ENCODE results near the gene TMEM187.
A peak's percentile ranks its signal among the peaks of the same experiment; 100 is the strongest.
"Not testable (repeated sequence)": the region's sequence is repeated elsewhere in the genome, so short reads cannot be mapped to it uniquely, and the experiment has no call there.

The TMEM187 gene

DNA sequence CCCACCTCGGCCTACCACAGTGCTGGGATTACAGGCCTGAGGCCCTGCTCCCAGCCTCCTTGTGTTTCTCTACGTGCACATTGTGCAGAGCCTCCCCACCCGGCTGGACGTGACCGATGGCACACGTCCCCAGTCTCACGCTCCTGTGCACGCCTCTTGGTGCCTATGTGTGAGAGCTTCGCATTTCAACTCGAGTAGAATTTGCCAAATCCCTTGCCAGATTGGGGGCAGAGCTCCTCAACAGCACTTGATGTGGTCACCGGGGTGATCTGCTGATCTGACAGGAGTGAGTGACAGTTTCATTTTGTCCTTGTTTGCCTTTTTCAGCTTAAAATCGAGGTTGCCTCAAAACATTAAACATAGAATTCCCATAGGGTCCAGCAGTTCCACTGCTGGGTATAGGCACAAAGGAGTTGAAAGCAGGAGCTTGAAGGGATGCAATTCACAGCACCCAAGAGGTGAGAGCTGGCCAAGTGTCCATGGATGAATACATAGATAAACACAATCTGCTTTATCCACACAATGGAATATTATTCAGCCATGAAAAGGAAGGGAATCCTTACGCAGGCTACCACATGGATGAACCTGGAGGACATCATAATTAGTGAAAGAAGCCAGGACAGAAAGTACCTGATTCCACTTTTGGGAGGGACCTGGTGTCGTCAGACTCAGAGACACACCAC is 17.6 kb downstream of the TMEM187 start:
- H3K4me3 Mint-ChIP-seq, result no peak overlapping the region
- H3K4me1 Mint-ChIP-seq, result peaks cover 15% of the 10 kb centered on the region
- no peaks in the 10 kb centered on the region for H3K9me3 Mint-ChIP-seq
- no peak for ATAC-seq
- H3K27me3 Mint-ChIP-seq, result no peaks in the 10 kb centered on the region
- no peak overlapping the region for H3K27ac Mint-ChIP-seq
- no peaks in the 10 kb centered on the region for H3K36me3 Mint-ChIP-seq

- no peak for ATAC-seq
- H3K9me3 Mint-ChIP-seq, result no peaks in the 10 kb centered on the region
- peaks cover 8% of the 10 kb centered on the region for H3K4me1 Mint-ChIP-seq
- peak overlapping the region; percentile 58 for H3K27ac Mint-ChIP-seq
- no peak overlapping the region for H3K4me3 Mint-ChIP-seq
- no peaks in the 10 kb centered on the region for H3K27me3 Mint-ChIP-seq
- H3K36me3 Mint-ChIP-seq, result no peaks in the 10 kb centered on the region
These were observed 18.5 kb downstream of the TMEM187 start for GRCh38 chrX:153991013-153991580.

- peaks cover 8% of the 10 kb centered on the region for H3K4me1 Mint-ChIP-seq
- no peaks in the 10 kb centered on the region for H3K36me3 Mint-ChIP-seq
- no peak overlapping the region for H3K27ac Mint-ChIP-seq
- no peak overlapping the region for H3K4me3 Mint-ChIP-seq
- no peaks in the 10 kb centered on the region for H3K9me3 Mint-ChIP-seq
- no peaks in the 10 kb centered on the region for H3K27me3 Mint-ChIP-seq
- ATAC-seq, result no peak
These were observed 19.6 kb downstream of the TMEM187 start for GRCh38 chrX:153992180-153992579.

DNA sequence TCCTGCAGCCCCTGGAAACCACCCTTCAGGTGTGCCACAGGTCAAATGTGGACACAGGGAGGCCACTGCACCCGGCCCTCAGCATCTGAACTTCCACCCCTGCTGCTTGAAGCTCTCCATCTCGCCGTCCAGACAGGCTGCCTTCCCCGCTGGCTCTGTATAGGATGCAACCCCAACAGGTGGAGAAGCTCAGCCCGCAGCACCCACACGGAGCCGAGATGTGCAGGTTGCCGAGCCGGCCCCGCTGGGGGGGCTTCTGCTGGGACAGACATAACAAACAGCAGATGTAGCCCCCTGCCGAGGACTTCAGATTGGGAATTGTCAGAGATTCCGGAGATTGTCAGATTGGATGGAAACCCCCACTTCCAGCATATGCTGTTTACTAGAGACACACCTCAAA is 20.5 kb downstream of the TMEM187 start:
- H3K27me3 Mint-ChIP-seq, result no peaks in the 10 kb centered on the region

GRCh38 chrX:153993978-153994377 is 21.4 kb downstream of the TMEM187 start:
- ATAC-seq, result no peak
- no peaks in the 10 kb centered on the region for H3K9me3 Mint-ChIP-seq
- no peaks in the 10 kb centered on the region for H3K27me3 Mint-ChIP-seq
- H3K27ac Mint-ChIP-seq, result no peak overlapping the region
- peaks cover 8% of the 10 kb centered on the region for H3K4me1 Mint-ChIP-seq
- no peaks in the 10 kb centered on the region for H3K36me3 Mint-ChIP-seq
- no peak overlapping the region for H3K4me3 Mint-ChIP-seq

More for the DNA sequence above, 20.5 kb downstream of the TMEM187 start:
- Mint-ChIP-seq H3K36me3 (no peaks in the 10 kb centered on the region), H3K4me3 (no peak overlapping the region), H3K27ac (peak overlapping the region; percentile 32), H3K9me3 (no peaks in the 10 kb centered on the region), H3K4me1 (peaks cover 8% of the 10 kb centered on the region)
- no peak for ATAC-seq

DNA sequence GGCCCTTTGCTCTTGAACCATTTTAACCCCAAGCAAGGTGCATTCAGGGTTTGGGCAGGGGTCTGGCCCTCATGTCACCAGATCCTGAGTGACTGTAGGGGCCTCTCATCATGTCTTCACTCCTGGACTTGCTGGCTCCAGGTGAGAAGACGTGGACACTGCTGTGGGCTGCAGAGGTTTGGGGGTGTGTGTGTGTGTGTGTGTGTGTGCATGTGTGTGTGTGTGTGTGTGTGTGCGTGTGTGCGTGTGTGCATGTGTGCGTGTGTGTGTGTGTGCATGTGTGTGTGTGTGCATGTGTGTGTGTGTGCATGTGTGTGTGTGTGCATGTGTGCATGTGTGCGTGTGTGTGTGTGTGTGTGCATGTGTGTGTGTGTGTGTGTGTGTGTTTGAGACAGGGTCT is 21.8 kb downstream of the TMEM187 start:
- not testable (repeated sequence) for H3K4me3 Mint-ChIP-seq, H3K27me3 Mint-ChIP-seq, H3K36me3 Mint-ChIP-seq, H3K9me3 Mint-ChIP-seq, ATAC-seq, H3K4me1 Mint-ChIP-seq, H3K27ac Mint-ChIP-seq

DNA sequence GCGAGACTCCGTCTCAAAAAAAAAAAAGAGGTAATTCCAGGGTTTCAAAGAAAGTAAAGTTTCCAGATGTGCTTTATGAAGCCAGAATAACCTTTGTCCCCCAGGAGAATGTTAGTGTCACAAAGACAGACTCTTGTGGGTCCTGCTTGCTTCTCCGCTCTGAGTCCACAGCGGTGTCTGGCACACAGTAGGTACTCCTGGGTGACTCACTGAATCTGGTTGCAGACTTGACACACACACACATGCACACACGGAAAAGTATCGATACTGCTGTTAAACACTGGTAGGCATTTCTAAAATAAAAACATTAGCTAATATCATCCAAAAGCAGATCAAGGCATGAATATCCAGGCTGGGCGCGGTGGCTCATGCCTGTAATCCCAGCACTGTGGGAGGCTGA is 22.9 kb downstream of the TMEM187 start:
- H3K36me3 Mint-ChIP-seq, result no peaks in the 10 kb centered on the region
- no peaks in the 10 kb centered on the region for H3K27me3 Mint-ChIP-seq
- H3K4me3 Mint-ChIP-seq, result no peak overlapping the region
- ATAC-seq, result no peak
- no peaks in the 10 kb centered on the region for H3K9me3 Mint-ChIP-seq
- no peak overlapping the region for H3K27ac Mint-ChIP-seq
- H3K4me1 Mint-ChIP-seq, result peaks cover 8% of the 10 kb centered on the region

DNA sequence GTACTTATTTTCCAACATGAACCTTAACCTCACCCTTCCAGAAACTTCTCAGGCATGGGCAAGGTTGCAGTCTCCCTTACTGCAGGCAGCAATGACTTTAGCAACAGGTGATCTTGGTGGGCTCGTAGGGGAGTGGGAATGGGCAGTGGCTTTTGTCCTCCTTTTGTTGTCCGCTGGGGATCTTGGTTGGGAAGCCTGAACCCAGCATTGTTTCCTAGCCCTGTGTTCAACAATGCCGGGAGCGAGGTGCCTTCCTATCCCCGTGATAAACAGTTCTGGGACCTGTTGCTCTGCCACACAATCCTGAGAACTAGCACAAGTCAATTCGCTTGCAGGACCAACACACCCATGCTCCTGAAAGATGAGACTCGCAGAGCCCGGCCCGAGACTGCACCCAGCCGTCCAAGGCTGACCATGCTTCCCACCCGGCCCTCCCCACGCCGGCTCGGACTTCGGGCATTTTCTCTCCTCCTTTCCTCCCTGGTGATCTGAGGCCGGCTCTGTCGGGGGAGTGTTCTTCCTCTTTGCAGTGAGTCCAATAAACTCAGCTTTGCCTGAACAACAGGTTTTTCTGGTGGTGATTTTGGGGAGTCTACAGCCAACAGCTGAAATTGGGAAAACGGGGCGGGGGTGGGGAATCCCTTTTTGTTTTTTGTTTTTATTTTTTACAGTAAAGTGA is 26.9 kb downstream of the TMEM187 start:
- no peak for ATAC-seq
- Mint-ChIP-seq H3K4me3 (no peak overlapping the region), H3K36me3 (no peaks in the 10 kb centered on the region), H3K27me3 (no peaks in the 10 kb centered on the region), H3K9me3 (no peaks in the 10 kb centered on the region), H3K4me1 (peaks cover 31% of the 10 kb centered on the region), H3K27ac (no peak overlapping the region)

GRCh38 chrX:154000051-154000450 is 27.5 kb downstream of the TMEM187 start:
- ATAC-seq, result no peak
- Mint-ChIP-seq H3K27me3 (no peaks in the 10 kb centered on the region), H3K27ac (no peak overlapping the region), H3K4me3 (no peak overlapping the region), H3K36me3 (no peaks in the 10 kb centered on the region), H3K4me1 (peaks cover 36% of the 10 kb centered on the region), H3K9me3 (no peaks in the 10 kb centered on the region)

- no peaks in the 10 kb centered on the region for H3K27me3 Mint-ChIP-seq
- H3K4me3 Mint-ChIP-seq, result peak overlapping the region; percentile 65
- no peaks in the 10 kb centered on the region for H3K9me3 Mint-ChIP-seq
- peak overlapping the region; percentile 82 for H3K27ac Mint-ChIP-seq
- H3K36me3 Mint-ChIP-seq, result no peaks in the 10 kb centered on the region
- peaks cover 47% of the 10 kb centered on the region for H3K4me1 Mint-ChIP-seq
- peak; percentile 84 for ATAC-seq
These were observed 29.7 kb downstream of the TMEM187 start for GRCh38 chrX:154002215-154002719.

GRCh38 chrX:154004315-154004714 is 31.8 kb downstream of the TMEM187 start:
- Mint-ChIP-seq H3K27me3 (no peaks in the 10 kb centered on the region), H3K4me3 (peak overlapping the region; percentile 50), H3K4me1 (peaks cover 63% of the 10 kb centered on the region), H3K9me3 (no peaks in the 10 kb centered on the region), H3K27ac (peak overlapping the region; percentile 82), H3K36me3 (no peaks in the 10 kb centered on the region)
- ATAC-seq, result peak; percentile 63

DNA sequence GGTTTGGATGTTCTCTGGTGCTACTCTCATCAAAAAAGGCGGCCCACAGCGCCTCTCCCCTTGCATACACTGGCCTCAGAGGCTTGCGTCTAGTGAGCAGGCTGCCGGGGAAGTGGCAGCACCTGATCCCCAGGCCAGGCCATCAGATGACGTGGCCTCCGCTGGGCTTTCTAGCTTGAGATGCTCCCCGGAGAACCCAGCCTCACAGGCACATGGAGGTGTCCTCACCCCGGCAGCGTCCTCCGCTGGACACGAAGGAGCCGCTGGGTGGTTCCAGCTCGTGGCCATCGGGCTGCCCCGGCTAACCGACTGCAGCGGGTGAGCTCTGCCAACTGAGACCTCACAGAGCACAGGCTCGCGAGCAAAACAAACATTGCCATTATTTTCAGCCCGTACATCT is 34.4 kb downstream of the TMEM187 start:
- Mint-ChIP-seq H3K27me3 (no peaks in the 10 kb centered on the region), H3K27ac (peak overlapping the region; percentile 94), H3K4me1 (peaks cover 58% of the 10 kb centered on the region), H3K36me3 (peaks cover 10% of the 10 kb centered on the region), H3K9me3 (no peaks in the 10 kb centered on the region), H3K4me3 (no peak overlapping the region)
- no peak for ATAC-seq

DNA sequence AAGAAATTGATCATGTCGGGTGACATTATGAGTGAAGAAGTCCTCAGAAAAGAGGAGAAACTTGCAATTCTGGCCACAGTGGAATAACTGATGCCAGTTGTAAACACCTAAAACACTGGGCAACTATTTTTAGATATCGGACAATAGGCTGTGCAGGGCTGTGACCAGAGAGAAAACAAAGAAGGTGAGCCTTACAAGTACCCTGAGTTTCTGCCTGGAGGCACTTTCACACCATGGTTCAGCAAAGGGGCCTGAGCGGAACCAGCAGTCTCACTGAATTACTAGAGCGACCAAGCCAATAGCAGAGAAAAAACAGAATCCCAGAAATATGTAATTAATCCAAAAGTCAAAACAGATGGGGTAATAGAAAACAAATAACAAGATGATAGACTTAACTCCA is 36.0 kb downstream of the TMEM187 start:
- Mint-ChIP-seq H3K9me3 (no peaks in the 10 kb centered on the region), H3K36me3 (peaks cover 10% of the 10 kb centered on the region), H3K27me3 (no peaks in the 10 kb centered on the region)

GRCh38 chrX:154010330-154011087 is 38.0 kb downstream of the TMEM187 start:
- Mint-ChIP-seq H3K4me3 (no peak overlapping the region), H3K27me3 (no peaks in the 10 kb centered on the region), H3K27ac (no peak overlapping the region), H3K4me1 (peaks cover 40% of the 10 kb centered on the region), H3K36me3 (peaks cover 19% of the 10 kb centered on the region), H3K9me3 (no peaks in the 10 kb centered on the region)
- no peak for ATAC-seq

More for the DNA sequence above, 36.0 kb downstream of the TMEM187 start:
- peak overlapping the region; percentile 78 for H3K4me3 Mint-ChIP-seq
- peak; percentile 46 for ATAC-seq
- peak overlapping the region; percentile 94 for H3K27ac Mint-ChIP-seq
- peaks cover 45% of the 10 kb centered on the region for H3K4me1 Mint-ChIP-seq
